ENCODE results near the gene RASA3.

Gene RASA3

DNA sequence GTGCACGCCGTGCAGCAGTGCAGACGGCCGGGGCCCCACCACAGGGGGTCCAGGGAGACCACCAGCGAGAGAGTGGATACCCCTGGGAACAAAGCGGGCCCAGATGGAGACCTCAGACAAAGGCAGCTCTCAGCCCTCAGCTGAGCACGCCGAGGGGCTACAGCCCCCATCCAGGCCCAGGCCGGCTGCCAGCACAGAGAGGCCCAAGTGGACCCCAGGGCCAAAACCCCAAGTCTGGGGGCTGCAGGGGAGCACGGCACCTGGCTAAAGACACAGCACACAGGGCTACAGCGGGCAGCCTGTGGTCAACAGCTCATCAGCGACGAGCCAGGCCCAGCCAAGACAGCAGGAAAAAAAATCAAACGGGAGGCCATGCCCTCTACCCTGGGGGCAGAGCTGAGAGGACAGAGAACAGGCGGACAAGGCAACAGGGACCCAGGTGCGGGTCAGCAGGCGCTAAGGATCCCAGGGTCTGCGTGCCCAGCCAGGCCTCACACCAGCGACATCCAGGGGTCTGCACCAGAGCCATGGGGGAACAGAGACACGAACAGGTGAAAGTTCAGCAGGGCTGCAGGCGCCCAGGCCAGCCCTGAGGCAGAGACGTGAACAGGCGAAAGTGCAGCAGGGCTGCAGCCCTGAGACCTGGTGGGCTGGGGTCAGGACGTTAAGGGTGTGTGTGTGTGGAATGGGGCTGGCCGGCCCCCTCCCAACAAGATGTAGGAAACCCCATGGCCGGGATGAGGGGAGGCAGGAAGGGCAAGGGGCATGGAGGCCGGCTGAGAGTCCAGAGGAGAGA lies 34.3 kb downstream of the RASA3 start:
- DNase-seq, result no peak

GRCh38 chr13:114097212-114097892 lies 35.1 kb downstream of the RASA3 start:
- no peak for DNase-seq

DNA sequence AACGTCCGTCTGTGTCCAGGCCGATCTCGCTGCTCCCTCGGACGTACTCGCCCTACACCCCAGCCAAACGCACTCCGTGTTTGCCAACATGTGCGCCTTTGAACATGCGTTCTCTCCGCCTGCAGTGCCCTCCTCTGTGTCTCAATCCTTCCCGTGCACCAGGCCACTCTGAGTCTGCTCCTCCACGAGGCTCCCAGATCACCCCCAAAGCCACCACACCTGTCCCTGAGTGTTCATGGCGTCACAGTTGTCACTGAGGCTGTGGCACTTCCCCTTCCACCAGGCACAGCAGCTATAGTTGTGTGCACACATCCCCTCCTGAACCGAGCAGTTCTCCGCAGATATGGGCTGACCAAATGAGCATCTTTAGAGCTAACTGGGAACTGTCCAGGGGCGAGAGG lies 35.6 kb downstream of the RASA3 start:
- DNase-seq, result no peak

- DNase-seq, result no peak
Measured at GRCh38 chr13:114096031-114096485, 36.4 kb downstream of the RASA3 start.

DNA sequence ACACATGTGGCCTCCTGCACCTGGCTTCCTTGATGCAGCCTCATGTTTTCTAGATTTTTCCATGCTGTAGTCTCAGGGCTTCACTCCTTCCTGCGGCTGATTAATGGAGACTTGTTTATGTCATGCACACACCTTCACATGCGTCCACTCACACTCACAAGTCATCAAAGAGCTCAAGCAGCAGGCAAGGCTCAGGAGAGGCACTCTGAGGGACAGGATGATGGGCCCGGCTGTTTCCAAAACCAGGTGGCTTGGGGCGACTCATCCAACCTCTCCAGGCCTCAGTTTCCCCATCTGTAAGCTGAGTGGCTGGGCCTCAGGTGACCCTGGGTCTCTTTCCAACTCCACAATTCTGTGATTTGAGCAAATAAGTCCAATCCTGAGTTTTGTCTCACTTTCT lies 36.9 kb downstream of the RASA3 start:
- no peak for DNase-seq

- DNase-seq, result no peak
Measured at GRCh38 chr13:114093118-114093517, 39.3 kb downstream of the RASA3 start.

DNA sequence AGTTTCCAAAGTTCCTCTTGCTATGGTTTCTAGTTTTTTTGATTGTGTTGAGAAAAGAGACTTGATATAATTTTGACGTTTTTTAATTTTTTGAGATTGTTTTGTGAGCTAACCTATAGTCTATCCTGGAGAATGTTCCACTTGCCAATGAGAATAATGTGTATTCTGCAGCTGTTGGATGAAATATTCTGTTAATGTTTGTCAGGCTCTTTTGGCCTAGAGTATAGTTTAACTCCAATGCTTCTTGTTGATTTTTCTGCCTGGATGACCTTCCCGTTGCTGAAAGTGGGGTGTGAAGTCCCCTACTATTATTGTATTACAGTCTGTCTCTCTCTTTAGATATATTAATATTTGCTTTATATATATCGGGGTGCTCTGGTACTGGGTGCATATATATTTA lies 40.0 kb downstream of the RASA3 start:
- no peak for DNase-seq

GRCh38 chr13:114090476-114090875 lies 41.9 kb downstream of the RASA3 start:
- DNase-seq, result no peak

DNA sequence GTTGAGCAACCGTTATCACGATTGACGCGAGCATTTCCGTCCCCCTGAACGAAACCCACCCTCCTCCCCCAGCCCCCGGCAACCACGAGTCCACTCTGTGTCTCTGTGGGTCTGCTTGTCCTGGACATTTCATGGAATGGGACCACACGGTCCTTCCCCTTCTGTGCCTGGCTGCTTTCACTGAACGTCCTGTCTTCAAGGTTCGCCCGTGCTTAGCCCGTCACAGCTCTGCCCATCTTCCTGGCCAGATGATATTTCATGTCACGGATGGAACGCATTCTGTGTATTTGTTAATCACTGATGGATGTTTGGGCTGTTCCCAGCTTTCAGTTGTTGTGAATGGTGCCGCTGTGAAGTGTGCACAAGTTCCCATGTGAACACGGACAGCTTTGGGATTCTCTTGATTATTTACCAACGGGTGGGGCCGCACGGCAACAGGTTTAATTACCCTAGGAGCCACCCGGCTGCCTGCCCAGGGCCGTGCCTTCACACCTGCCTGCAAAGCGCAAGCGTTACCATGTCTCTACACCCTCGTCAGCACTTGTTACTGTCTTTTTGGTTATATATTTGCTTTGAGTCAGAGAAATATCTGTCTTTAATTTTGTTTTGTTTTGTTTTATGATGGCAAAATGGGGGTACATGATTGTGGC lies 42.5 kb downstream of the RASA3 start:
- no peak for DNase-seq

DNA sequence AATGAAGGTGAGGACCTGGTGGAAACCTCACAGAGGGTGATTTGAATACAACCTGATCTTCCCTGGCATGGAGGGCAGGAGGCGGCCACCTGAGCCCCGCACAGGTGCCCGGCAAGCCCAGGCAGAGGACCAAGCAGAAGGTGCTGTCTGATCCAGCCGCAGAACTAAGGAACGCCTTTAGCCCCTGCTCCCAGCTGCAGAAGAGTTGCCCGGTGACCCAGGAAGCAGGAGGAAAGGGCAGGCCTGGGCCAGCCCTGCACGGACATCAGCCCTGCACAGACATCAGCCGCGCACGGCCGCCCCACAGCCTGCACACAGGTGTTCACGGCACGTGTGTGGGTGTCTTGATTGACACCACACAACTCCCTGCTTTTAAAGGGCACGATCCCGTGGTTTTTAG lies 43.1 kb downstream of the RASA3 start:
- no peak for DNase-seq

GRCh38 chr13:114088863-114089262 lies 43.6 kb downstream of the RASA3 start:
- no peak for DNase-seq

DNA sequence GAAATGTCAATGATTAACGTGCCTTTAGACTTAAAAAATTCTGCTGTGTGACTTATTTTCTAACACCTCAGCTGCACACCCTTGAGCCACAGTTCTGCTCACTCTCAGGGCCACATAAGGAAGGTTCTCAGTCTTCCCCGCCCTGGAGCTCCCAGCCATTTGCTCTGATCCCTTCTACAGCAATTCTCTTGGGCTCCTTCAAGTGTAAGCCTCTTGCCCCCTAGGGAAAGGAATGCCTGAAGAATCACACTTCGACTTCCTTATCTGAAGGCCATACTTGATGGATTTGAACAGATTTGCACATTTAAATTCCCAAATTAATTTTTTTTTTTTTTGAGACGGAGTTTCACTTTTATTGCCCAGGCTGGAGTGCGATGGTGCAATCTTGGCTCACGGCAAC lies 44.2 kb downstream of the RASA3 start:
- no peak for DNase-seq

- DNase-seq, result no peak
Measured at GRCh38 chr13:114087430-114087829, 45.0 kb downstream of the RASA3 start.

DNA sequence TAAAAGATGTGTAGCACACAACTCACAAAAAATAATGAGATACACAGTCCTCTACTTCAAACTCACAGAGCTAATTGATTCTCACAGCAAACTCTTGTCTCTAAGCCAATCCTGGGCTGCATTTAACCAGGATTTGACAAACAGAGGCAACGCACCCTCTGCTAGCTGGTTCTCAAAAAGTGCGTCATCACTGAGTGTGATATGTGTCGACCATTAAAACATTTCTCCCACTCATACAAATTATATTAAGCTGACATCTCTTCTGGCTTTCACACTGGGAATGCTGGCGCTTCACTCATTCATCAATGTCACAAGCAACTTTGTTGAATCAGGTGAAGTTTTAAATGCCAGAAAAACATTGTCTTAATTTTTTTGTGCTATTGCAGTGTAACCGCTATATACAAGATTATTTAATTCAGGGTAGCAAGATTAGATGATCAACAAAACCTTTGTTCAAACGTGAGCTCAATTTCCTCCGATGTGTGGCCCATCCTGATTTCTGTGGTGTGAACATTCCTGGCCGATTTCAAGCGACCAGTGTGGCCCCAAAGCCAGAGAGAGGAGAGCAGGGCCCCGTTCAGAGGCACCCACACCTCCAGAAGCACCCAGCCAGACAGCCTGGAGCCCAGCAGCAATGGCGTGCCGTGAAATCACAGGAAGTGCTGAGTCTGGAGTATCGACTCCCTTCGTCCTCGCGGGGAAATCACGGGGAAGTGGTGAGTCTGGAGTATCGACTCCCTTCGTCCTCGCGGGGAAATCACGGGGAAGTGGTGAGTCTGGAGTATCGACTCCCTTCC lies 49.4 kb downstream of the RASA3 start:
- no peak for DNase-seq

DNA sequence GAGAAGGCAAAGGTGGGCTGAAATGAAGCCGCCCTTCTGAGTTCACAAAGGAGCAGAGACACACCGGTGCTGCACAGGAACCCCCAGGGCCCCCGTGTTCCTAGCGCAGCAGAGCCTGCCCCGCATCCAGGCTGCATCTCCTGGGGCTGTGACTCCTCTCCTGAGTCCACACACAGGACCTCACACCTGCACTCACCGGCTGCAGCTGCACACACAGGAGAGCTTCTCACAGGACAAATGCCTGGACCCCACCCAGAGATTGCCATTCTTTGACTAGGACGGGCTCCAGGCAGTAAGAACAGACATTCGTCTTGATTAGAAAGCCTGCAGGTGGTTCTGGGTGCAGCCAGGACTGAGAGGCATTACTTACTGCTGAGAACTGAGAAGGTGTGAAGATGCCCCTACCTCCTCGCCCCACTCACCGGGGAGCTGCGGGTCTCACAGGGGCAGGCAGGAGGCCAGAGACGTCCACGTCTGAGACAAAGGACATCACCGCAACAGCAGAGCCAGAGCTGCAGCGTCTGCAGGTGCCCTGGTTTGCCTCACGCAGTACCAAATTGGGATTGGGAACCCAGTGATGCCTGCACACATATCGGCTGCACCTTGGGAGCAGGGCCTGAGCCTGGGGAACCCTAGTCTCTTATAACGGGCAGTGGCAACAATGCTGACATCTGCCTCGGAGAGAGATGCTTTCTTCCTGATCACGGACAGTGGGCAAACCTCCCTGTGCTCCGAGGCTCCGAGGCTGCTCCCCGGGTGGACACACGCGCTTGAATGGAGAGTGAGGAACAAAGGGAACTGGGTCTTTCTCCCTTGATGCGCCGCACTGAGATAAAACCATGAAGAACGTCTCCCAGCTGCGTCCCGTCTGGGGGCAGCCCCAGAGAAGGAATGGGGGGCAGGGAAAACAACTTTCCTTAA lies 50.4 kb downstream of the RASA3 start:
- no peak for DNase-seq

DNA sequence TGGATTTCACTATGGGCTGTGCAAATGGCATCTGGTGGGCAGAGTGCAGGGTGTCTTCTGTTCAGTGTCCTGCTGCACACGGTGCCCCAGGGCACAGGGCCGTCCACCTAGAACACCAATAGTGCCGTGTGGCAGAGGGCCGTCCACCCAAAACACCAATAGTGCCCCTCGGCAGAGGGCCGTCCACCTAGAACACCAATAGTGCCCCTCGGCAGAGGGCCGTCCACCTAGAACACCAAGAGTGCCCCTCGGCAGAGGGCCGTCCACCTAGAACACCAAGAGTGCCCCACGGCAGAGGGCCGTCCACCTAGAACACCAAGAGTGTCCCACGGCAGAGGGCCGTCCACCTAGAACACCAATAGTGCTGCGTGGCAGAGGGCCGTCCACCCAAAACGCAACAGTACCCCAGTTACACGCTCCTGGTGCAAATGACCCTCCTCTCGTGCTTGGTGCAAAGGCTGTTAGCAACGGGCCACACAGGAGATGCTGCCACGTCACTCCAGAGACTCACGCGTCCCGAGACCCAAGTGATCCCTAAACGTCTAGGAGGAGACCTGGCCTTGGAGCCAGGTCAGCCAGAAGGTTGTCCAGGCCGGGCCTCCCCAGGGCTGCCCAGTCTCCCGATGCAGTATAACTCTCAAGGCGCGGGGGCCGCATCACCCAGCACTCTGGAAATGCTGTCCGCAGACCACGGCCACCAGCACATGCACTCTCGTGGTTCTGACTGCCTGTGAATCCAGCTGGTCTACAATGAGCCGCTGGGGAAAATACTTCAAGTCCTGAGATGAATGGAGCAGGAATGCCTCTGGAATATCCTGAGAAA lies 51.5 kb downstream of the RASA3 start:
- no peak for DNase-seq

DNA sequence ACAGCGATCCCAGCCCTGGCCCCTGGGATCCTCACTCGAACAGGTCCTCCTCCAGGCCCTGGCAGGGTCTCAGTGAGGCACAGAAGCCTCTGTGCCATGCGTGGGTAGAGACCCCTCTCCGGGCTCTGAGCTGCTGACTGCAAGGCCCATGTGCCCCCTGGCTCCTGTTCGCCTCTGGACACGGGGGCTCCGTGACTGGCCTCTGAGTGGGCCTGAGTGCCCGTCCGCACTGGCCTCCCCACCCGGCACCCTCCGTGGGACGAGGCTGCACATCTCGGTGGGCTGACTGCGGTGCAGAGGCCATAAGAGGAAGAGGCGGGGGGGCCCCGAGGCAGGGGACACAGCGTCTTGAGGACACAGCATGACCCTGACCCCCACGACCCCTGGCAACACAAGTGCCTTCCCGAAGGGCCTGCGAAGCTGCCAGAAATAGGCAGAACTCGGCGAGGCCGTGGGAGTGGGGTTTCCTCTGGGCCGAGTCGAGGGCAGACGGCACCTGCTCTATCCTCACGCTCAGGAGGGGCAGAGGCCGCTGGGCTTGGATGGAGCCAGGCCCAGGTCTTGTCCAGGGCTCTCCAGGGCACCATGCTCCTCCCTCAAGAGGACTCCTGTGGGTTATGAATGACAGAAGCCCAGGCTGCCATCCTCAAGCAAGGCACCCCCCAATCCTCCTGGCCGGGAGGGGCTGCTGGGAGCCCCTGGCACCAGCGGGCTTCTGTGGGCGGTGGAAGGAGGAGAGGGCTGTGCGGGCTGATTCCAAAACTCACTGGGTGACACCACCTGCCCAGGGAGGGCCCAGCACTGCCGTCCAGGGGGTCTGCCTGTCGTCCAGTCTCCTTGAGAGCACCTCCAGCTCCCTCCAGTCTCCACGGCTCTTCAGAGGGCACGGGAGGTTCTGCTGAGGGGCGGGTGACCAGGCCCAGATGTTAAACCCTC lies 52.6 kb downstream of the RASA3 start:
- no peak for DNase-seq

DNA sequence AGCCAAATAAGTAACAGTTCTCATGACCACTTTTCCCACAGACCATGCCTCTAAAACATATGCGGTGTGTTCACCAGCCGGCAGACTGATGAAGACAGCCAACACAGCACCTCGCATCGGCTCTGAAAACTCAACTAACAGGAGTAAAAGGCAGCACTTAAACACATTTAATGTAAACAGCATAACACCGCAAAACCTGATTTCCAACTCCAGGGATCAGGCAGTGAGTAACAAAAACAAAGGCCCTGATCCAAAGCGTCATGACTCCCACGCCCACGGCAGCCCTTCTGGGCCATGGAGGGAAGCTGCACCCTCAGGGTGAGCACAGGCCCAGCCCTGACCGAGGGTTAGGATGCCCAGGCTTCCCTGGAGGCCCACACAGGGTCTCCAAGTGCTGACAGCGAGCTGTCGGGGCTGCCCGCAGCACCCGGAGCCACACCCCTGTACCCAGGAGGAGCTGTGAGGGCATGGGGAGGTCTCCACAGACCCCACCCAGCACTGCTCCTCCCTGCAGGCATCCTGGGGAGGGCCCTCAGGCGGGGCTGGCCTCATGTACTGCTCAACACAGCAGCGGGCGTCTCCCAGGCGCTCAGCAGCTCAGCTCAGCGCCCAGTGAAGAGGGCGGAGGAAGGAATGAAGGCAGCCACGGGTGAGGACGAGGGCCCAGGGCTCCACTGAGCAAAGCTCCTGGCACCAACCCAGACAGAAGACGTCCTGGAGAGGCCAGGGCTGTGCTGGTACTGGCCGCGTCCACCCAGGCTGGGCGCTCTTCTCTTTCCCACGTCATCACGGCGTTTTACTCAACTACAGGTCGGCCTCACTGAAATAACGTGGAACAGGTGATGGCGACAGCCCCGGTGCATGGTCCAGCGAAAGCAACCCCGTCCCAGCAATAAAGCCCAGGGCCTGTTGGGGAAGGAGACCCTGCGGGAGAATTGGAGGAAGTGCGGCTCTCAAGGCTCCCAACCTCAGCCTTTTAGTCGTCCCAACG lies 53.7 kb downstream of the RASA3 start:
- no peak for DNase-seq

DNA sequence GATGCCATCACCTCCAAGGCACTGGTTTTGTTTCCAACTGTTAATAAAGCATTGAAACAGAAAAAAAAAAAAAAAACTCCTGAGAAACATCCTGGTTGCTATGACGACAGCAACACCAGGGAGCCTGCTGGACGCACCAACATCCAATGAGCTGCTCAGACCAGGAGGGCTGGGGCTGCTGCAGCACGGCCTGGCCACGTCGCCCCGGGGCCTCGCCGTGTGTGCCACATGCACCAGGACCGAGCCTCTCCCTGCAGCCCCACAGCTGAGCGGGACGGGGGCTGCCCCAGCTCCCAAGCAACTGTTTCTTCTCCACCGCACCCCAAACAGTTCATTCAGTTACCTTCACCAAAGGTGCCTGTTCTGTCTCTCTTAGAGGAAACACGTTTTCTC lies 54.5 kb downstream of the RASA3 start:
- DNase-seq, result no peak
